Middle frontal gyrus (tissue), 1 donor: ENCODE measurements around the gene GAA.

ENCODE experiments used
- DNase-seq: peaks from one replicate; pipeline ENCODE4 v3.0.0-alpha.2; 2015; ENCODE audit warnings: low spot score; ENCODE audit errors: extremely low spot score

Gene GAA

GRCh38 chr17:80103449-80104085, 2.2 kb downstream of the GAA start:
- DNase-seq: no peak

GRCh38 chr17:80104321-80104955, 3.1 kb downstream of the GAA start:
- DNase-seq: no peak

GRCh38 chr17:80104956-80105375, 3.6 kb downstream of the GAA start:
- DNase-seq: no peak

- no peak for DNase-seq
Measured at GRCh38 chr17:80105762-80106161, 4.4 kb downstream of the GAA start.

GRCh38 chr17:80106176-80106575, 4.8 kb downstream of the GAA start:
- no peak for DNase-seq

- no peak for DNase-seq
Measured at GRCh38 chr17:80106751-80107150, 5.4 kb downstream of the GAA start.

- DNase-seq: no peak
Measured at GRCh38 chr17:80107231-80108021, 6.0 kb downstream of the GAA start.

GRCh38 chr17:80108036-80108971, 6.9 kb downstream of the GAA start:
- DNase-seq: no peak

GRCh38 chr17:80109066-80109660, 7.8 kb downstream of the GAA start:
- no peak for DNase-seq

- DNase-seq: no peak
Measured at GRCh38 chr17:80109713-80110446, 8.5 kb downstream of the GAA start.

- DNase-seq: no peak
Measured at GRCh38 chr17:80110447-80110812, 9.0 kb downstream of the GAA start.

- DNase-seq: no peak
Measured at GRCh38 chr17:80110927-80111701, 9.7 kb downstream of the GAA start.

GRCh38 chr17:80111702-80112470, 10.5 kb downstream of the GAA start:
- no peak for DNase-seq

- no peak for DNase-seq
Measured at GRCh38 chr17:80112471-80113032, 11.2 kb downstream of the GAA start.

- no peak for DNase-seq
Measured at GRCh38 chr17:80113033-80113484, 11.7 kb downstream of the GAA start.

GRCh38 chr17:80114758-80115157, 13.4 kb downstream of the GAA start:
- DNase-seq: no peak

- no peak for DNase-seq
Measured at GRCh38 chr17:80115159-80115558, 13.8 kb downstream of the GAA start.

- DNase-seq: no peak
Measured at GRCh38 chr17:80116276-80116920, 15.0 kb downstream of the GAA start.
